MV-4-11 (cell line): ENCODE data around the gene CFAP54.
"Not testable (repeated sequence)": the region's sequence is repeated elsewhere in the genome, so short reads cannot be mapped to it uniquely, and the experiment has no call there.

Experiments
- DNase-seq: peaks from one replicate; lab custom pipeline; 2025; lab: John Stamatoyannopoulos, UW

The CFAP54 gene, protein sequence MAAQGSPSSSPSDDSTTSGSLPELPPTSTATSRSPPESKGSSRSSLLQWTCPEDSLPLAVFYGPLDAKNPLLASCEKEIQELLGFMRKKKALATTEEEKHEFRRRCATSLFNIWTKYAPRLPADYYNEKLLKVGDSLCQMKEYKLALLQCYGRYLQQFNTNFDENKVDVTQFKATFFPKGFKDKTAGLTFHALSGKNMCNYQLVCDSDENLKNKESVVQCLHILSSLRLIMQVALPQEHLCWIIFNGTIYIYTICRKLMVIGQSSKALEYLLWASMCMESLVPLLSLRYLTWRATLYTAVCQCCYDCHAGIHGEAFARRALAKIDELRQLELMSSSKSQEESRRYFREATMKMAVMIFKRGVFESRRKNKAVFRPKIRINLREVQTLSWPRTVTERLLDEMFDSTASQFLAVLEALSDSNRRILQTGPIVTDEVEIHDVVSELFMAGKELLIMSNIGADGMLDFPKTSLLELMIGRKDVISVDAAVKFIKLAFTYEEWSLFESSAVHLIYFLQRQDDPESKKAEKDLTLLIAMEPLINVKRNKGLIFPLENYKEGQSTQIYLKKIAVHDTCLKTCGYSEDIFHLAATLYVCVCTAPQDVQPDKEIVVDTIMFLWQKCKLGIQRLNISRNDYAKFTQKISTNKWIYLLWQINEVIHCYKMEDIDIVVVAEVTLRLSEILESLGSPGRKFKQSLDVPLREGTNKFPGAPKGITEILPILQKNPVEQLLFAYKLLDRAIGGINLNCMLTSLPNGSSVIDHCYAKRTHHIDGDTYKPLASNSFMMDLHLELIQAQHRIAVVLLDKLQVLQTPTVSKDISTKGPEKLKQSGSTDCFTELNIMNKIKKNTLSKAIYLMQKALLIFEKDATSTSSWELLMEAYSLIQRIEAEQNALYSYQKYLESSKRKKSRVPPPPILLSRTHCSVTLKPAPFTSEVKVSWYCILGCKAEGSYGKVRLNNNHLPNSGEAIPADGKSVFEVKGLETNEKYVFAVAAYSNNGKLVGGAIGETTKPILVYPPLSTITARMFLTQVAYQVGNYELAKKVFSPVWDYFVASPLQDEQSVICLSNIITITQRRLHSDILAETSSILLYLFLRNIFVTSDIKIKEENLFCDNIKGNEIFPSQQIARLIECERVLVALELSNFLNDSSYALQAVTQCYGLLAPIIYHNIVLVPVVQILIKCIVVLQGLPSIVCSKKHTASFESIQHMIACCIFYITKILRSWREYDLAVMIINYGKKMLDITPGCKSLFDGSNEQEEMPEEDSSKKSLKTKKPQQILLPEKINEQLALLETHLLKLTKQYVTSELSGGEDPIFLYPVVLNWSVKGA (N-terminal part only)

DNA sequence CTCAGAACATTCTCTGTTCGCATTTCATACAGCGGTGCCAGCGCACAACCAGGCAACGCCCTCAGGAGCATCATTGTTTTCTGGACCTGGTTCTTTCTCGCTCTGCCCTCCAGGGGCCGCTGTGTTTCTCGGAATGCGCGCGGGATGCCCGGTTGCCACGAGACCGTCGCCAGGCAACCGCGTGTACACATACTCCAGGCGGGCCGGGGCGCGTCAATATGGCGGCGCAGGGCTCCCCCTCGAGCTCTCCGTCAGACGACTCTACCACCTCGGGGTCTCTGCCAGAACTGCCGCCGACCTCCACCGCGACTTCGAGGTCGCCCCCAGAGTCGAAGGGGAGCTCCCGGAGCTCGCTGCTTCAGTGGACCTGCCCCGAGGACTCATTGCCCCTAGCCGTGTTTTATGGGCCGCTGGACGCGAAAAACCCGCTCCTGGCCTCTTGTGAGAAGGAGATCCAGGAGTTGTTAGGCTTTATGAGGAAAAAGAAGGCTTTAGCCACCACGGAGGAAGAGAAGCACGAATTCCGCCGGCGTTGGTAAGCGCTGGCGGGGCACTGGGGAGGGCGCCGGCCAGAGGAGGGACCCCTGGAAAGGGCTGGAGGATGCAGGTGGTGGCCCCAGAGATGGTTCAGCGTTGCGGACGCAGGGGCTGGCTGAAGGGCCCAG, at the start of gene CFAP54:
Gene CFAP54, plus strand, starts transcription at position 186 of the 665 bp plus-strand sequence. Its CDS starts 33 bp downstream, at position 219.
- DNase-seq = peak; percentile 82

DNA sequence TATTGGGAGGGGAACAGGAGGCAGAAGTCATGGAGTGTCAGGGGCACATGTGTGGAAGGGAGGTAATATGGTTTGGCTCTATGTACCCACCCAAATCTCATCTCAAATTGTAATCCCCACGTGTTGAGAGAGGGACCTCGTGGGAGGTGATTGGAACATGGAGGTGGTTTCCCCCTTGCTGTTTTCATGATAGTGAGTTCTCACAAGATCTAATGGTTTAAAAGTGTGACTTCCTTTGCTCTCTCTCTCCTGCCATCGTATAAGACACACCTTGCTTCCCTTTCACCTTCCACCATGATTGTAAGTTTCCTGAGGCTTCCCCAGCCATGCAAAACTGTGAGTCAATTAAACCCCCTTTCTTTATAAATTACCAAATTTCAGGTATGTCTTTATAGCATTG, 47.6 kb upstream of the CFAP54 start:
- no peak for DNase-seq

DNA sequence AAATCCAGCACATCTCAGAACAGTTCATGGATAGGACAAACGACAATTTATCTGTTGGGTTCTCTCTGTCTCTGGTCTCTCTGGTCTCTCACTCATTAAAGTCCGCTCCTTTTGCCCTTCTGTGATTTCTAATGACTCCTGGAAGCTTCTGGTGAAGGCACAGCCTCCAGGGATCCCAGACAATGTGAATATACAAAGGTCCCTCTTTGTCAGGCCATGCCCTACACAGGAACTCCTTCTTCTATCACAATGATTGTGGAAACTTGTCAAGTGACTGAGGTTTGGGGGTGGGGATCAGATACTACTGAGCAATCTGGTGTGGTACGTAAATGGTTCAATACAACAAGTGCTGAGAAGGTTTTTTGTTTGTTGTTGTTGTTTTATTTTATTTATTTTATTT, 46.5 kb upstream of the CFAP54 start:
- DNase-seq = no peak

DNA sequence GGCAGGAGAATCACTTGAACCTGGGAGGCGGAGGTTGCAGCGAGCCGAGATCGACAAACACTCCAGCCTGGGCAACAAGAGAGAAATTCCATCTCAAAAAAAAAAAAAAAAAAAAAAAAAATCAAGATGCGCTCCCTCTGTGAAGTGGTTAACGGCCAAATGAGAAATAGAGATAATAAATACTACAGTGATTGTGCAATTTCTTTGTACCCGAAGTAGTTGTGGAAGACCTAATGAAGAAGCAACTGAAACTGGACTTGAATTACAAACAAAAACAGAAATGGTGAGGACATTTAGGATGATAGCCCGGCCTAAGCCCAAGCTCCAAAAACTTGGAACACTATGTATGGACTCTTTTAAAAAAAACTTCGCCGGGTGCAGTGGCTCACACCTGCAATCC, 45.0 kb upstream of the CFAP54 start:
- DNase-seq = no peak

DNA sequence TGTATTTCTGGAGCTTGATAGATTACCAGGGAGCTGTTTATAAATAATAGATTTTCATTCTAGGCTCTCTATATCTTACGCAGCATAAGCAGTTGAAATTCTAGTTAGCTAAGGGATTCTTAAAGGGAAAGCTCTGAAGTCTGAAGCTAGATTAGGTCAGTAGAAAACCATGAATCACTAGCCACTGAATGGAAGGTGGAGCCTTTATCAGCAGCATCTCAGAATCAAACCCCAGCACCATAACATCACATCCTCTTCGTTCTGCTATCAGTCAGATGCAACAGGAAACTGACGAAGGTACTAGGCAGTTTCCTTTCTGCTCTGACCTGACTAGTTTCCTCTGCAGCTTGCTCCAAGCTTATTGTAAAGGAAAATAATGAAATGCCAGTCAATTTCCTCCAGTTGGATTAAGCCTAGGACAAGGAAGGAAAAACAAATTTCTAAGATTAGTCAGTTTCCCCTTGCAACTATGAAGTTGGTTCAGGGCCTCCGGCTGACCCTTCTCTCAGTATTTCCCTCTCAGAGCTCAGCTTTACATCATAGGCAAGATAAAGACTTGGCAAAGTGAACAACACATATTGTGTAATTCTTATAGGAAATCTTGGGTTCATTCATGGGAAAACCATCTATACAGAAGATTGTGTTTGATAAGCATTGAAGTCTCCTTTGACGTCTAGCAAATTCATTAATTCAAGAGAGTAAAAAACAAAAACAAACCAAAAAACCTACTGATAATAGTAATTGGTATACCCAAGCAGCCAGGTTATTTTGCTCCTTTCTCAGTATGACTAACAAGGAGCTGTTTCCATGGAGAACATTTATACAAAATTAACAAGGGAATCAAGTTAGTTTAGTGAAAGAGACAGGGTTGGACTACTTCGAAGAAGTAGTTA, 43.4 kb upstream of the CFAP54 start:
- peak; percentile 46 for DNase-seq

DNA sequence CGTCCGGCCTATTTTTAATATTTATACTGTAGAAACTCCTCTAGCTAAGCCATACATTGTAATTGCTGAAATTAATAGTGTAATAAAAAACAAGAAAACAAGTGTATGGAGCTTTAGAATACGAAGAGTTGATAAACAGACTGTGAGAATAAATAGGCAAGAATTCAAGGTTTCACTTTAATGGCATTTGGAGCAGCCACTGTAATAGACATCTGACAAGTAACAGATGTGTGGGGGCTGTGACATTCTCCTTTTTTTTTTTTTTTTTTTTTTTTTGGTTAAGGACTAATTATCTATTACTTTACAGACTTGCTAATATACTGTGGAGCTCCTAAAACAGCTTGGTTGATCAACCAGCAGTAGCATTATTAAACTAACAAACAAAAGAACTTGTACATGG, 42.1 kb upstream of the CFAP54 start:
- DNase-seq = no peak

DNA sequence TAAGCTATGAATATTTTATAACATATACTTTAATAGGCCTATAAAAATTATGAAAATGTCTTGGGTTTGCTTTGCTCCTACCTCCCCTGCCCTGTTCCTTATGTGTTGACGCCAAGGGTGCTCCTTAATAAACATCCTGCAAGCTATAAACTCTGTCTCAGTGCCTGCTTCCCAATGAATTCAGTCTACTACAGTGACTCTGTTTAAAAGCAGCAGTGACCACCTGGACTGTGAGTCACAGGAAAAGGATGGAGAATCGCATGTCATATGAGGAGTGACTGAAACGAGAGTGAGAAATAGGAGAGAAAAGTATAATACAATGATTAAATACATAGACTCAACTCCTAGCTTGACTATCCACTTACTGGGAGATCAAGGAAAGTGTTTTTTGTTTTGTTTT, 41.1 kb upstream of the CFAP54 start:
- DNase-seq = no peak

DNA sequence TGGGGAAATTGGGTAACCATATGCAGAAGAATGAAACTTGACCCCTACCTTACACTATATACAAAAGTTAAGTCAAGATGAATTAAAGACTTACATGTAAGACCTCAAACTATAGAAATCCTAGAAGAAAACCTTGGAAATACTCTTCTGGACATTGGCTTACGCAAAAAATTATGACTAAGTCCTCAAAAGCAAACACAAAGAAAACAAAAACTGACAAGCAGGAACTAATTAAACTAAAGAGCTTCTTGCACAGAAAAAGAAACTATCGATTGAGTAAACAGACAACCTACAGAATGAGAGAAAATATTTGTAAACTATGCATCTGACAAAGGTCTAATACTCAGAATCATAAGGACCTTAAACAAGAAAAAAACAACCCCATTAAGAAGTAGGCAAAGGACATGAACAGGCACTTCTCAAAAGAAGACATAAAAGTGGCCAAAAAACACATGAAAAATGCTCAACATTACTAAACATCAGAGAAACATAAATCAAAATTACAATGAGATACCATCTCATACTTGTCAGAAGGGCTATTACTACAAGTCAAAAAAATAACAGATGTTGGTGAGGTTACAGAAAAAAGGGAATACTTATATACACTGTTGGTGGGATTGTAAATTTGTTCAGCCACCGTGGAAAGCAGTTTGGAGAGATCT, 37.0 kb upstream of the CFAP54 start:
- no peak for DNase-seq

DNA sequence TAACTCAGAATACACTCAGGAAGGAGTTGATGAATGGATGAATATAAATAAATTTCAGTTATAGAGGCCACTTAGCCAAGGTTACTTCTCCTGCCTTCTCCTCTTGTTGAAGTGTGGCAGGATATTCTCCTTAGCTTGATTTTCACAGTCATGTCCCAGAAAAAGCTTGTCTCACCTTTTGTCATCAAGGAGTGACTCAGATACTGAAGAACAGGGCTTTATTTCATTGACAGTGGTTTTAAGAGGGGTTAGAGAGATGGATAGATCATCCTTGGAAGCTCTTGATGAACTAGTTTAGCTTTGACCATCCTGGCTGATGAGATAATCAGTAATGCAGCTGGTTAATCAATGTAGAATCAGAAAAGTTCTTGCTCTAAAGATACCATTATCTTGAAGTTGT, 35.0 kb upstream of the CFAP54 start:
- DNase-seq = no peak

DNA sequence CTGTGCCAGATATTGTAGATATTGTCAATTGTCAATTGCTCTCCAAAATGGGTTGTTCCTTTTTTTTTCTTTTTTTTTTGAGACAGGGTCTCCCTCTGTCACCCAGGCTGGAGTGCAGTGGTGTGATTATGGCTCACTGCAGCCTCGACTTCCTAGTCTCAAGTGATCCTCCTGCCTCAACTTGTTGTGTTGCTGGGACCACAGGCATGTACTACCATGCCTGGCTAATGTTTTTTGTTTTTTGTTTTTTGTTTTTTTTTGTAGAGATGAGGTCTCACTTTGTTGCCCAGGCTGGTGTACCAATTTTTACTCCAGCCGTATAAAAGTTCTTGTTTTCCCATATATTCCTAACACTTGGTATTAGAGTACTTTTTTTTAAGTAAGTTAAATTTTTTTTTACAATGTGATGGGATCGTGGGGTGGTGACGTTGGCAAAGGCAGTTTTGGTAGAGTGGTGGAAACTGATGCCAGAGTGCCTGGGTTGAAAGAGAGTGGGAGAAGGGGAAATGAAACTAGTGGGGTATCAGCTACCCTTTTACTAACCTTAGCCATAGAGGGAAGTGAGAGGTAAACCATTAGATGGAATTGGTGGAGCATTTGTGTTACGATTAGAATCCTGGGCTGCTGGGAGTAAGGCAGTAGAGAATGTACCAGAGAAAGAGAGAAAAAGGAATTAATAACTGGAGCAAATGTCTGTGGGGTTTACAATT, 33.0 kb upstream of the CFAP54 start:
- DNase-seq = peak; percentile 92

DNA sequence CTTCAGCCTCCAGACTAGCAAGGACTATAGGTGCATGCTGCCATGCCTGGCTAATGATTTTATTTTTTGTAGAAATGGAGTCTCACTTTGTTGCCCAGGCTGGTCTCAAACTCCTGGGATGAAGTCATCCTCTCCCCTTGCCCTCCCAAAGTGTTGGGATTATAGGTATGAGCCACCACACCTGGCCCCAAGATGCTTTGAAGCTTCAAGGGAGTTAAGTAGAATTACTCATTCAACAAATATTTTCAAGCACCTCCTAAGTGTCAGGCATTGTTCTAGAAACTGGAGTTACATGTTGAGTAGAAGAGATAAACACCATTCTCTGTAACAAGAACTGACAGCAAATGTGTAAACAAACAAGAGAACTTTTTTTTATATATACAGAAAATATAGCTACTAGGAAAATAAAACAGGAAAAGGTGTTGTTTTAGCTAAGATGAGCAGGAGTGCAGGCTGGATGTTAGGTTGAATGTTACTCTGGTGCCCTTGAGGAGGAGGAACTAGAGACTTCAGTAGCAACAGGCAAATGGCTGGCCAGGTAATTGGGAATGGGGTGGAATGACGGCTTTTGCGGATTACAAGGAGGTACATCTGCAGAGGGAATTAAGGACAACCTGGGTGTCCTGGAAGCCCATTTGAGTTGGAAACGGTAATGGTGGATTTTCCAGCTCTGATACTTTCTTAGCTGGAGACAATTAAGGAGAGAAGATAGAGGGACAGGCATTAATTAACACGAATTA, 32.0 kb upstream of the CFAP54 start:
- DNase-seq = no peak

DNA sequence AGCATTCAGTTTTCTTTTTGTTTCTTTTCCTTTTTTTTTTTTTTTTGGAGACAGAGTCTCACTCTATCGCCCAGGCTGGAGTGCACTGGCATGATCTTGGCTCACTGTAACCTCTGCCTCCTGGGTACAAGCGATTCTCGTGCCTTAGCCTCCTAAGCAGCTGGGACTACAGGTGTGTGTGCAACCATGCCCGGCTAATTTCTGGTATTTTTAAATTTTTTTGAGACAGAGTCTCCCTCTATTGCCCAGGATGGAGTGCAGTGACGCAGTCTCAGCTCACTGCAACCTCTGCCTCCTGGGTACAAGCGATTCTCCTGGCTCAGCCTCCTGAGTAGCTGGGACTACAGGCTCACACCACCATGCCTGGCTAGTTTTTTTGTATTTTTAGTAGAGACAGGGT, 30.1 kb upstream of the CFAP54 start:
- DNase-seq = not testable (repeated sequence)

DNA sequence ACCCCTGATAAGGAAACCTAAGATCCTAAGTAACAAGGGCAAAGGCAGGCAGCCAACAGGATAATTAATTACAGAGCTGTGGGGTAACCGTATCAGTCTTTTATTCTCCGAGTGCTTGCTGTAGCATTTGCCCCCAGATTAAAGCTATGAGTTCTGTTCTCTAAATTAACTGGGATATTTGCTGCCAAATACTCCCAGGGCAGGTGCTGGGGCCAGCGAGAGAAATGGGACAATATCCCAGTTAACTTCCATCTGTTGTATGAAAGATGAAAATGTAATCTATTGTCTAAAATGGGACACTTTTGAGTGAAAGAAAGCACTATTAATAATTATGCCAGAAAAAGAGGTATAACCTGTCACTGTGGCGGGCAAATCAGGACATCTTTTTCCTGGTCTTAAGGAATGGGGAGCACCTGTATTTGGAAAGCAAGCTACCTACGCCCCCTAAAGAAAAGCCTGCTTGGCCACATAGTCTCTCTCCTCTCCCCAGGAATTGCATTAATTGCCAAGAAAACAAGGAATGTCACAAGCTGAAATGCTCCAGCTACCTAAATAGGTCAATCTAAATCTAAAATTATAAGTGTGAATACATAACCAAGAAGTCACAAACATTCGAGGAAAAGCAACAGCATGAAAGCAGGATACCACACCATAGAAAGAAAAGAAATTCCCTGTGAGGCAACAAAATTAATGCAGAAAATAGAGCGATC, 26.7 kb upstream of the CFAP54 start:
- no peak for DNase-seq

DNA sequence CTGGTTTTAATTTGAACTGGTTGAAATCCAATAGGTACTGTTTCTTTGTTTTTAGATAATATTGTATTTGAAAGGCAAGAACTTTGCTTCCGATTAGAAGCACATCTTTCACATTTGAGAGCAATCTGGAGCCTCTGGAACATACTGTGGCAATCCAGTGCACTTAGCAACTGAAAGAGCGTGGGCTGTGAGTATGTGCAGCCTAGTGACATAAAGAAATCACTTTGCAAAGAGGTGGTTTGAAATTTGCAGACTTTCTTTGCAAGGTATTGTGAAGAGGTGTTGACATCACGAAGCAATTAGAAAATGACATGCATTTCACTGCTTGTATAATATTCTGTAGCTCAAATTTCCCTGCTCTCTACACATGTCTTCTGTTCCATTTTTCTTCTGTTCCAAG, 23.5 kb upstream of the CFAP54 start:
- DNase-seq = no peak

DNA sequence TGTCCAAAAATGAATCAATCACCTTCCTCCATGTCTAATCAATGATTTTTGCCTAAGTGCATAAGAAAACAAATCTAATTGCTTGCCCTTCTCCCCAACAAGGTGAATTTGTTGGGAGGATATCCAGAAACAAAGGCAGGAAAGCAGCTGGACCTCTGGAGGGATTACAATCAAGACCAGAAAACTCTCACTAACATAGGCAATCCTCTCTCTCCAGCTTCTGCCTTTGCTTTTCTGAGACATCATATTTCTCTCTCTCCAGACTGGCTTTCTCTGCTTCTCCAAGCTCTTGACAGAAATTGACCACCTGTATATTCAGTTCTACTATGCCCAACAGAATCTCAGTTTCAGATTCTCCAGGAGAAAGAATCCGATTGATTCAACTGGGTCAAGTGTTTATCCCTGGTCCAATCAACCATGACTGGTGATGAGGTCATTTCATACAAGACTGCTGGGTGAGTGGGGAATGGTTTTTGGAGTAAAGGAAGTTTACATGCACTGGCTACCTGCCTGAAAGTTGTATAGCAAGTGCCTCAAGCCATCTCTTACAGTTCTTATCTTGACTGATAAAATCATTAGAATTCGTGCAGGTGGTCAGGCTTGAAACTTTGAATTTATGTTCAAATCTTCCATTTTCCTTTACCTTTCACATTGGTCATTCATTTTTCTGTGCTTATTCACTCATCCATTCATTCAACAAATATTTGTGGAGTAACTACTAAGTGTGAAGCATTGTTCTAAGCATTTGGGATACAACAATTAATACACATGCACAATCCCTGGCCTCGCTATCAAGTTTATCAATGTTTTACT, 22.2 kb upstream of the CFAP54 start:
- no peak for DNase-seq

DNA sequence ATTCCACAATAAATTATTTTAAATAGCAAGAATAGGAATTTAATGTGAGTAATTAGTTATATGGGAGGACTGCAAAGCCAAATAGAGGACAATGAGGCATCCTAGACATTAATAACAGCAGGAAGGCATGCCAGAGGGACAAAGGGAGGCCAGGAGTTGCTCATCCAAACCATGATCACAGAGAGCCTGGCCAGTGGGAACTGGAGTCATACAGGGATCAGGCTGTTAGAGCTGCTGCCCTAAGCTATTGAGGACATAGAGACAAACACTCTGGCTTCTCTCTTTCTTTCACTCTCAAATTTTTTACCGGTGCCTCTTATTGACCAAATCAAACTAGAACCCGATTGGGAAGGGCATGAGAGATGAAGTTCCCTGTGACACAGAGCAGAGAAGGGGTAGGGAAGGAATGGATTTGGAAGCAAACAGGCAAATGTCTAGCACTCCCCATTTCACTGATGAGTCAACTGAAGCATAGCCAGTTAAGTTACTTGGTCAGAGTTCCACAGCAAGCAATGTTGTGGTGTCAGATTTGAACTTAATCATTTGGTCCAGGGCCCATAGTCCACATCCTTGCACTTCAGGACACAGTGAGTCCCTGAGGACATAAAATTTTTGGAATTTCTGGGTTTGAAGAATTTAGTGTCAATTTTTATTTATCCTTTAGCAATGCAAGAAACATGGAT, 17.9 kb upstream of the CFAP54 start:
- no peak for DNase-seq

DNA sequence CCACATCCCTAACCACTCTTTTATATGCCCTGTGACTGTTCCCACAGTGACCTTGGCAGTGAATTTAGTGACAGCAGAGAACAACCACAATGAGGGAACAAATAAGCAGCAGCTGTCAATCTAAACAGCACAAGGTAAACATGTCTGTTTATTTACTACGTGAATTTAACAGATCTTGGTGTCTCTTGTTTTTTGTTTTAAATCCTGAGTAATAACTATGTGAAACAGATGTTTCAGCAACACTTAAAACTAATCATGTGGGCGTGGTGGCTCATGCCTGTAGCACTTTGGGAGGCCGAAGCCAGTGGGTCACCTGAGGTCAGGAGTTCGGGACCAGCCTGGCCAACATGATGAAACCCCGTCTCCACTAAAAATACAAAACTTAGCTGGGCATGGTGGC, 17.0 kb upstream of the CFAP54 start:
- DNase-seq = no peak
